ENCODE measurements around the gene CTNND2.

DNA sequence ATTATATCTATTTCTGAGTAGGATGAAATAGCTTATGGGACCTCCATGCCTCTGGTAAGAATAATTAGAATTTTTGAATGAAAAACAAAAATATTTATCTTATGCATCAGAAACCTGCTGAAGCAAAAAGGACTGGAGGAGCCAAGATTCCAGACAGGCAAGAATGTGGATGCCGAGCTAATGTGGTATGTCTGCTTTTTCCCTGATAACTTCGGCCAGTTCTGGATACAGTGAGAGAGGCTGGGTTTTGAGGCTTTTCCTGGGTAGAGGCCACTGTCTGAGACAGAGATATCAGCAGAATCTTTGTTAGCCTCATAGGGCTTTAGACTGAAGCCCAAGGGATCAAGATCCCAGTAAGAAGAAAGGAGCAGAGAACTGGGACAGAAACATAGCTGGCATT, 5.2 kb upstream of the CTNND2 start:
- TF ChIP-seq RAD21 (IDR thresholded peaks at IDR 0.05; ENCODE audit: low read length) (no peak), POLR2AphosphoS5 (IDR thresholded peaks at IDR 0.05; ENCODE audit: low read depth, low read length) (no peak), PBX3 (IDR thresholded peaks at IDR 0.05) (no peak)
- TF ChIP-seq, protein P1, sequence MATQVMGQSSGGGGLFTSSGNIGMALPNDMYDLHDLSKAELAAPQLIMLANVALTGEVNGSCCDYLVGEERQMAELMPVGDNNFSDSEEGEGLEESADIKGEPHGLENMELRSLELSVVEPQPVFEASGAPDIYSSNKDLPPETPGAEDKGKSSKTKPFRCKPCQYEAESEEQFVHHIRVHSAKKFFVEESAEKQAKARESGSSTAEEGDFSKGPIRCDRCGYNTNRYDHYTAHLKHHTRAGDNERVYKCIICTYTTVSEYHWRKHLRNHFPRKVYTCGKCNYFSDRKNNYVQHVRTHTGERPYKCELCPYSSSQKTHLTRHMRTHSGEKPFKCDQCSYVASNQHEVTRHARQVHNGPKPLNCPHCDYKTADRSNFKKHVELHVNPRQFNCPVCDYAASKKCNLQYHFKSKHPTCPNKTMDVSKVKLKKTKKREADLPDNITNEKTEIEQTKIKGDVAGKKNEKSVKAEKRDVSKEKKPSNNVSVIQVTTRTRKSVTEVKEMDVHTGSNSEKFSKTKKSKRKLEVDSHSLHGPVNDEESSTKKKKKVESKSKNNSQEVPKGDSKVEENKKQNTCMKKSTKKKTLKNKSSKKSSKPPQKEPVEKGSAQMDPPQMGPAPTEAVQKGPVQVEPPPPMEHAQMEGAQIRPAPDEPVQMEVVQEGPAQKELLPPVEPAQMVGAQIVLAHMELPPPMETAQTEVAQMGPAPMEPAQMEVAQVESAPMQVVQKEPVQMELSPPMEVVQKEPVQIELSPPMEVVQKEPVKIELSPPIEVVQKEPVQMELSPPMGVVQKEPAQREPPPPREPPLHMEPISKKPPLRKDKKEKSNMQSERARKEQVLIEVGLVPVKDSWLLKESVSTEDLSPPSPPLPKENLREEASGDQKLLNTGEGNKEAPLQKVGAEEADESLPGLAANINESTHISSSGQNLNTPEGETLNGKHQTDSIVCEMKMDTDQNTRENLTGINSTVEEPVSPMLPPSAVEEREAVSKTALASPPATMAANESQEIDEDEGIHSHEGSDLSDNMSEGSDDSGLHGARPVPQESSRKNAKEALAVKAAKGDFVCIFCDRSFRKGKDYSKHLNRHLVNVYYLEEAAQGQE (IDR thresholded peaks at IDR 0.05; ENCODE audit: low read depth, low read length), result no peak

All from SK-N-SH (cell line).